Measurements from ENCODE around the gene CUL1.

- no peak for TF ChIP-seq JUNB (IDR thresholded peaks at IDR 0.05; ENCODE audit: unreplicated experiment)
- no peak for TF ChIP-seq CTCF (conservative IDR thresholded peaks at IDR 0.05; ENCODE audit: low read depth in 2 of 2)
- TF ChIP-seq EZH2phosphoT487 (IDR thresholded peaks at IDR 0.05; ENCODE audit: unreplicated experiment) = no peak
- TF ChIP-seq CREB1 (CRISPR knock-in tag; IDR thresholded peaks at IDR 0.05; ENCODE audit: low read depth) = no peak
- no peak for TF ChIP-seq POLR2AphosphoS5 (IDR thresholded peaks at IDR 0.05; ENCODE audit: low read depth)
- TF ChIP-seq ZNF331 (CRISPR knock-in tag; IDR thresholded peaks at IDR 0.05; ENCODE audit: low read depth) = no peak
- no peak for TF ChIP-seq EZH2 (IDR thresholded peaks at IDR 0.05; ENCODE audit: low read depth, unreplicated experiment)
- no peak for TF ChIP-seq ETS1 (IDR thresholded peaks at IDR 0.05)
These were observed 75.8 kb downstream of the CUL1 start for GRCh38 chr7:148774471-148774870.
